Smooth muscle cell (in vitro differentiated cells): ENCODE measurements around the gene ZBTB11. TPM values are rescaled to one million over a fixed set of nuclear protein-coding genes. Genes with fewer than 3 reads are reported as not detected.

ENCODE experiments used
- DNase-seq: peaks from one replicate; lab custom pipeline; 2025; ENCODE audit not compliant: unreplicated experiment; lab: John Stamatoyannopoulos, UW
- H2AFZ ChIP-seq: fragments of 200-600 bp; sonication (generic); 2 replicates; pipeline ENCODE4 v1.6.0; 2016; ENCODE audit warnings: antibody characterized with exemption, low read depth, mild to moderate bottlenecking
- H3F3A ChIP-seq: fragments of 200-600 bp; sonication (generic); 2 replicates; pipeline ENCODE4 v1.6.0; 2017; ENCODE audit warnings: antibody characterized with exemption, low read depth
- H3K27ac ChIP-seq: fragments of 200-600 bp; sonication (generic); 2 replicates; pipeline ENCODE4 v1.5.1; 2016; ENCODE audit warnings: low read depth, mild to moderate bottlenecking
- H3K27me3 ChIP-seq: fragments of 200-600 bp; sonication (generic); 2 replicates; pipeline ENCODE4 v1.6.1; 2016; ENCODE audit warnings: low read depth, mild to moderate bottlenecking
- H3K36me3 ChIP-seq: fragments of 200-600 bp; sonication (generic); 2 replicates; pipeline ENCODE4 v1.5.1; 2016; ENCODE audit warnings: low read depth
- H3K4me1 ChIP-seq: fragments of 200-600 bp; sonication (generic); 2 replicates; pipeline ENCODE4 v1.5.1; 2016; ENCODE audit warnings: low read depth
- H3K4me2 ChIP-seq: fragments of 200-600 bp; sonication (generic); 2 replicates; pipeline ENCODE4 v1.6.0; 2016; ENCODE audit warnings: mild to moderate bottlenecking
- H3K4me3 ChIP-seq: fragments of 200-600 bp; sonication (generic); 2 replicates; pipeline ENCODE4 v1.5.1; 2016; ENCODE audit warnings: mild to moderate bottlenecking
- H3K79me2 ChIP-seq: fragments of 200-600 bp; sonication (generic); 2 replicates; pipeline ENCODE4 v1.6.0; 2016; ENCODE audit warnings: low read depth, mild to moderate bottlenecking
- H3K9ac ChIP-seq: fragments of 200-600 bp; sonication (generic); 2 replicates; pipeline ENCODE4 v1.6.0; 2016; ENCODE audit warnings: low read depth
- H3K9me3 ChIP-seq: fragments of 200-600 bp; sonication (generic); replicated peaks from 2 replicates; pipeline ENCODE4 v1.5.1; 2016; ENCODE audit warnings: low read depth
- H4K20me1 ChIP-seq: fragments of 200-600 bp; sonication (generic); 2 replicates; pipeline ENCODE4 v1.6.0; 2016; ENCODE audit warnings: low read depth
- CTCF ChIP-seq: fragments of 200-600 bp; sonication (generic); IDR thresholded peaks from 2 replicates; pipeline ENCODE4 v1.5.1; 2017; ENCODE audit warnings: borderline replicate concordance, mild to moderate bottlenecking, antibody characterized with exemption; ENCODE audit not compliant: insufficient read depth, poor library complexity, severe bottlenecking
- WGBS: methylation state at CpG from one replicate; pipeline ENCODE4 v1.1.7; 2016; ENCODE audit warnings: low lambda C conversion rate; 5-methylcytosine and 5-hydroxymethylcytosine counted together
- polyA plus RNA-seq: library from polyadenylated mRNA; unstranded; fragments of >200 nt; fragmentation: Nextera tagmentation; extraction: Ambion mirVana; gene quantifications from 2 replicates; pipeline ENCODE4 v1.2.1, GENCODE V29; 2016
- total RNA-seq: library from RNA; depleted of rRNA; stranded (reverse); fragments of >200 nt; gene quantifications from 2 replicates; pipeline ENCODE4 v1.2.3, GENCODE V29; 2014

ZBTB11 gene
- total and polyA plus RNA-seq, 2 experiments from 2014 or later = 9.1 to 33.7 TPM

GRCh38 chr3:101665357-101665756, 11.6 kb downstream of the ZBTB11 start:
- Histone ChIP-seq H3K36me3 (peaks cover 47% of the 10 kb centered on the region), H3K4me2 (no peak overlapping the region), H3K4me1 (no peaks in the 10 kb centered on the region), H2AFZ (no peak overlapping the region), H3K27me3 (no peaks in the 10 kb centered on the region), H4K20me1 (no peaks in the 10 kb centered on the region), H3K9ac (no peak overlapping the region), H3K9me3 (no peaks in the 10 kb centered on the region), H3K79me2 (peaks cover 12% of the 10 kb centered on the region), H3F3A (no peaks in the 10 kb centered on the region), H3K4me3 (no peak overlapping the region), H3K27ac (no peak overlapping the region)
- no peak for DNase-seq
- no peak for TF ChIP-seq CTCF
- 96% methylated on average over 4 of the region's 4 CpGs for WGBS

GRCh38 chr3:101660714-101661113, 16.2 kb downstream of the ZBTB11 start:
- no peaks in the 10 kb centered on the region for H4K20me1 ChIP-seq
- H3F3A ChIP-seq = no peaks in the 10 kb centered on the region
- WGBS = 96% methylated on average over 3 of the region's 3 CpGs
- TF ChIP-seq CTCF = no peak
- no peak overlapping the region for H3K4me2 ChIP-seq
- DNase-seq = no peak
- H2AFZ ChIP-seq = no peak overlapping the region
- no peaks in the 10 kb centered on the region for H3K4me1 ChIP-seq
- no peak overlapping the region for H3K27ac ChIP-seq
- peaks cover 43% of the 10 kb centered on the region for H3K36me3 ChIP-seq
- H3K79me2 ChIP-seq = no peaks in the 10 kb centered on the region
- no peaks in the 10 kb centered on the region for H3K9me3 ChIP-seq
- no peak overlapping the region for H3K9ac ChIP-seq
- no peaks in the 10 kb centered on the region for H3K27me3 ChIP-seq
- H3K4me3 ChIP-seq = no peak overlapping the region

GRCh38 chr3:101656651-101657050, 20.3 kb downstream of the ZBTB11 start:
- no peak overlapping the region for H2AFZ ChIP-seq
- no peaks in the 10 kb centered on the region for H3K79me2 ChIP-seq
- no peaks in the 10 kb centered on the region for H3K4me1 ChIP-seq
- no peak overlapping the region for H3K9ac ChIP-seq
- H3K36me3 ChIP-seq = peaks cover 34% of the 10 kb centered on the region
- H3F3A ChIP-seq = no peaks in the 10 kb centered on the region
- H4K20me1 ChIP-seq = no peaks in the 10 kb centered on the region
- H3K4me3 ChIP-seq = no peak overlapping the region
- H3K27me3 ChIP-seq = no peaks in the 10 kb centered on the region
- H3K9me3 ChIP-seq = no peaks in the 10 kb centered on the region
- no peak for DNase-seq
- no peak for TF ChIP-seq CTCF
- no peak overlapping the region for H3K4me2 ChIP-seq
- 95% methylated on average over 6 of the region's 6 CpGs for WGBS
- H3K27ac ChIP-seq = no peak overlapping the region

GRCh38 chr3:101646726-101647125, 30.2 kb downstream of the ZBTB11 start:
- peaks cover 4% of the 10 kb centered on the region for H3F3A ChIP-seq
- H3K4me1 ChIP-seq = no peaks in the 10 kb centered on the region
- WGBS = 100% methylated on average over 1 of the region's 1 CpG
- TF ChIP-seq CTCF = no peak
- H4K20me1 ChIP-seq = no peaks in the 10 kb centered on the region
- no peaks in the 10 kb centered on the region for H3K79me2 ChIP-seq
- H3K9me3 ChIP-seq = no peaks in the 10 kb centered on the region
- peaks cover 13% of the 10 kb centered on the region for H3K36me3 ChIP-seq
- H3K4me2 ChIP-seq = no peak overlapping the region
- no peak overlapping the region for H3K4me3 ChIP-seq
- no peak overlapping the region for H3K9ac ChIP-seq
- no peak for DNase-seq
- no peak overlapping the region for H2AFZ ChIP-seq
- H3K27ac ChIP-seq = no peak overlapping the region
- no peaks in the 10 kb centered on the region for H3K27me3 ChIP-seq
